Neural cell (in vitro differentiated cells): ENCODE measurements around the gene ZSWIM1. TPM values are rescaled to one million over a fixed set of nuclear protein-coding genes. Genes with fewer than 3 reads are reported as not detected.

Experiments
- H2AFZ ChIP-seq: fragments of 200-600, 300-800 bp; sonication (generic), shearing (Covaris generic); 2 replicates; pipeline ENCODE4 v1.6.0; 2014; ENCODE audit warnings: low read depth, mild to moderate bottlenecking, antibody characterized with exemption, low read length, moderate library complexity
- H3F3A ChIP-seq: fragments of 200-600 bp; shearing (Covaris generic); 2 replicates; pipeline ENCODE4 v1.6.1; 2016; ENCODE audit warnings: mild to moderate bottlenecking, moderate library complexity, mixed read lengths, antibody characterized with exemption, low read length; ENCODE audit not compliant: insufficient read depth, poor library complexity, severe bottlenecking
- H3K27ac ChIP-seq: fragments of 200-600, 300-800 bp; sonication (generic), shearing (Covaris generic); 2 replicates; pipeline ENCODE4 v1.5.1; 2014; ENCODE audit warnings: mild to moderate bottlenecking, low read length, moderate library complexity
- H3K27me3 ChIP-seq: fragments of 300-800, 200-600 bp; sonication (generic), shearing (Covaris generic); 2 replicates; pipeline ENCODE4 v1.6.0; 2014; ENCODE audit warnings: mild to moderate bottlenecking, low read depth, low read length, moderate library complexity; ENCODE audit not compliant: insufficient read depth
- H3K36me3 ChIP-seq: fragments of 300-800, 200-600 bp; sonication (generic), shearing (Covaris generic); 2 replicates; pipeline ENCODE4 v1.5.1; 2014; ENCODE audit warnings: mild to moderate bottlenecking, antibody characterized with exemption, low read length, moderate library complexity; ENCODE audit not compliant: insufficient read depth
- H3K4me2 ChIP-seq: fragments of 300-800, 200-600 bp; sonication (generic), shearing (Covaris generic); 2 replicates; pipeline ENCODE4 v1.6.0; 2014; ENCODE audit warnings: mild to moderate bottlenecking, low read length
- H3K4me3 ChIP-seq: fragments of 300-800, 200-600 bp; sonication (generic), shearing (Covaris generic); 2 replicates; pipeline ENCODE4 v1.5.1; 2014; ENCODE audit warnings: mild to moderate bottlenecking, low read length, moderate library complexity
- H3K79me2 ChIP-seq: fragments of 200-600 bp; shearing (Covaris generic); replicated peaks from 2 replicates; pipeline ENCODE4 v1.6.0; 2014; ENCODE audit warnings: mild to moderate bottlenecking, low read length, moderate library complexity; ENCODE audit not compliant: insufficient read depth
- H3K9ac ChIP-seq: fragments of 300-800, 200-600 bp; sonication (generic), shearing (Covaris generic); 2 replicates; pipeline ENCODE4 v1.6.1; 2016; ENCODE audit warnings: mild to moderate bottlenecking, low read length, mixed read lengths
- H3K9me2 ChIP-seq: fragments of 200-600 bp; shearing (Covaris generic); 2 replicates; pipeline ENCODE4 v1.6.1; 2016; ENCODE audit warnings: mild to moderate bottlenecking, low read length, mixed read lengths; ENCODE audit not compliant: insufficient read depth
- H3K9me3 ChIP-seq: fragments of 200-600, 300-800 bp; sonication (generic), shearing (Covaris generic); 2 replicates; pipeline ENCODE4 v1.6.1; 2016; ENCODE audit warnings: mild to moderate bottlenecking, mixed run types, low read length, moderate library complexity, mixed read lengths
- H4K20me1 ChIP-seq: fragments of 200-600 bp; shearing (Covaris generic); 2 replicates; pipeline ENCODE4 v1.6.1; 2016; ENCODE audit warnings: mild to moderate bottlenecking, mixed run types; ENCODE audit not compliant: insufficient read depth
- EP300 ChIP-seq: fragments of 450-650 bp; conservative IDR thresholded peaks from 2 replicates; pipeline ENCODE4 v1.6.1; 2014; ENCODE audit warnings: antibody characterized with exemption, mild to moderate bottlenecking, moderate library complexity; ENCODE audit not compliant: poor library complexity, severe bottlenecking
- EZH2 ChIP-seq: fragments of 200-600, 300-800 bp; shearing (Covaris generic), sonication (generic); IDR thresholded peaks from 2 replicates; pipeline ENCODE4 v1.6.1; 2014; ENCODE audit warnings: antibody characterized with exemption, low read length, borderline replicate concordance, mild to moderate bottlenecking; ENCODE audit not compliant: insufficient read depth, poor library complexity, severe bottlenecking
- MXI1 ChIP-seq: fragments of 450-650 bp; conservative IDR thresholded peaks from 2 replicates; pipeline ENCODE4 v1.6.1; 2014; ENCODE audit warnings: antibody characterized with exemption, mild to moderate bottlenecking; ENCODE audit not compliant: poor library complexity, severe bottlenecking
- POLR2AphosphoS5 ChIP-seq: IDR thresholded peaks from 2 replicates; pipeline ENCODE4 v1.6.1; 2012
- RAD21 ChIP-seq: fragments of 450-650 bp; conservative IDR thresholded peaks from 2 replicates; pipeline ENCODE4 v1.6.1; 2014; ENCODE audit warnings: antibody characterized with exemption, mild to moderate bottlenecking, moderate library complexity
- REST ChIP-seq: IDR thresholded peaks from 2 replicates; pipeline ENCODE4 v1.6.1; 2012; ENCODE audit warnings: borderline replicate concordance
- SMC3 ChIP-seq: fragments of 450-650 bp; conservative IDR thresholded peaks from 2 replicates; pipeline ENCODE4 v1.6.1; 2014; ENCODE audit warnings: antibody characterized with exemption, mild to moderate bottlenecking, moderate library complexity; ENCODE audit not compliant: poor library complexity
- TAF1 ChIP-seq: IDR thresholded peaks from 2 replicates; pipeline ENCODE4 v1.6.1; 2012; ENCODE audit warnings: low read depth
- polyA plus RNA-seq: library from polyadenylated mRNA; depleted of rRNA; stranded (reverse); fragments of >200 nt; gene quantifications from 2 replicates; pipeline ENCODE4 v1.2.3, GENCODE V29; 2014
- TF ChIP-seq, protein P1 (sequence below): fragments of 450-650 bp; IDR thresholded peaks from 2 replicates; pipeline ENCODE4 v1.5.1; 2014; ENCODE audit warnings: antibody characterized with exemption, mild to moderate bottlenecking, moderate library complexity; ENCODE audit not compliant: poor library complexity, severe bottlenecking

The ZSWIM1 gene
- polyA plus RNA-seq, 1 donor from 2014 or later, result 3.3 TPM

- TF ChIP-seq REST (no peak), EP300 (no peak)
These were observed 13.8 kb upstream of the ZSWIM1 start (continued) for GRCh38 chr20:45867136-45867818.

- H3K4me2 ChIP-seq, result no peak overlapping the region
- H3K9ac ChIP-seq, result no peak overlapping the region
These were observed 13.2 kb upstream of the ZSWIM1 start for GRCh38 chr20:45867819-45868176.

More at GRCh38 chr20:45867819-45868176, 13.2 kb upstream of the ZSWIM1 start:
- H3K9me3 ChIP-seq, result no peaks in the 10 kb centered on the region
- no peaks in the 10 kb centered on the region for H3K27me3 ChIP-seq
- H3K9me2 ChIP-seq, result no peaks in the 10 kb centered on the region
- H3K27ac ChIP-seq, result no peak overlapping the region
- no peak overlapping the region for H3K4me3 ChIP-seq
- no peaks in the 10 kb centered on the region for H3K36me3 ChIP-seq
- no peak overlapping the region for H2AFZ ChIP-seq
- H4K20me1 ChIP-seq, result no peaks in the 10 kb centered on the region
- no peaks in the 10 kb centered on the region for H3K79me2 ChIP-seq
- no peaks in the 10 kb centered on the region for H3F3A ChIP-seq
- TF ChIP-seq REST (no peak), EP300 (no peak), SMC3 (no peak), RAD21 (no peak), MXI1 (no peak), TAF1 (no peak), POLR2AphosphoS5 (no peak), EZH2 (no peak)
- TF ChIP-seq, protein P1, sequence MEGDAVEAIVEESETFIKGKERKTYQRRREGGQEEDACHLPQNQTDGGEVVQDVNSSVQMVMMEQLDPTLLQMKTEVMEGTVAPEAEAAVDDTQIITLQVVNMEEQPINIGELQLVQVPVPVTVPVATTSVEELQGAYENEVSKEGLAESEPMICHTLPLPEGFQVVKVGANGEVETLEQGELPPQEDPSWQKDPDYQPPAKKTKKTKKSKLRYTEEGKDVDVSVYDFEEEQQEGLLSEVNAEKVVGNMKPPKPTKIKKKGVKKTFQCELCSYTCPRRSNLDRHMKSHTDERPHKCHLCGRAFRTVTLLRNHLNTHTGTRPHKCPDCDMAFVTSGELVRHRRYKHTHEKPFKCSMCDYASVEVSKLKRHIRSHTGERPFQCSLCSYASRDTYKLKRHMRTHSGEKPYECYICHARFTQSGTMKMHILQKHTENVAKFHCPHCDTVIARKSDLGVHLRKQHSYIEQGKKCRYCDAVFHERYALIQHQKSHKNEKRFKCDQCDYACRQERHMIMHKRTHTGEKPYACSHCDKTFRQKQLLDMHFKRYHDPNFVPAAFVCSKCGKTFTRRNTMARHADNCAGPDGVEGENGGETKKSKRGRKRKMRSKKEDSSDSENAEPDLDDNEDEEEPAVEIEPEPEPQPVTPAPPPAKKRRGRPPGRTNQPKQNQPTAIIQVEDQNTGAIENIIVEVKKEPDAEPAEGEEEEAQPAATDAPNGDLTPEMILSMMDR, result no peak
